NCI-H345 treated with DMSO at 0.1 percent for 48 hours (cell line): ENCODE measurements around the gene ING1.
"Not testable (repeated sequence)": the region's sequence is repeated elsewhere in the genome, so short reads cannot be mapped to it uniquely, and the experiment has no call there.

Experiments
- DNase-seq: peaks from one replicate; lab custom pipeline; 2025; ENCODE audit not compliant: unreplicated experiment; lab: John Stamatoyannopoulos, UW

ING1 gene, protein sequence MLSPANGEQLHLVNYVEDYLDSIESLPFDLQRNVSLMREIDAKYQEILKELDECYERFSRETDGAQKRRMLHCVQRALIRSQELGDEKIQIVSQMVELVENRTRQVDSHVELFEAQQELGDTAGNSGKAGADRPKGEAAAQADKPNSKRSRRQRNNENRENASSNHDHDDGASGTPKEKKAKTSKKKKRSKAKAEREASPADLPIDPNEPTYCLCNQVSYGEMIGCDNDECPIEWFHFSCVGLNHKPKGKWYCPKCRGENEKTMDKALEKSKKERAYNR

GRCh38 chr13:110713642-110713952 is at the start of gene ING1:
Gene ING1 (plus strand): TSS chr13:110713700. CDS start chr13:110714150, 450 bp downstream.
- no peak for DNase-seq

- no peak for DNase-seq
Measured at GRCh38 chr13:110664041-110664440, 49.5 kb upstream of the ING1 start.

GRCh38 chr13:110664673-110665072 is 48.8 kb upstream of the ING1 start:
- no peak for DNase-seq

DNA sequence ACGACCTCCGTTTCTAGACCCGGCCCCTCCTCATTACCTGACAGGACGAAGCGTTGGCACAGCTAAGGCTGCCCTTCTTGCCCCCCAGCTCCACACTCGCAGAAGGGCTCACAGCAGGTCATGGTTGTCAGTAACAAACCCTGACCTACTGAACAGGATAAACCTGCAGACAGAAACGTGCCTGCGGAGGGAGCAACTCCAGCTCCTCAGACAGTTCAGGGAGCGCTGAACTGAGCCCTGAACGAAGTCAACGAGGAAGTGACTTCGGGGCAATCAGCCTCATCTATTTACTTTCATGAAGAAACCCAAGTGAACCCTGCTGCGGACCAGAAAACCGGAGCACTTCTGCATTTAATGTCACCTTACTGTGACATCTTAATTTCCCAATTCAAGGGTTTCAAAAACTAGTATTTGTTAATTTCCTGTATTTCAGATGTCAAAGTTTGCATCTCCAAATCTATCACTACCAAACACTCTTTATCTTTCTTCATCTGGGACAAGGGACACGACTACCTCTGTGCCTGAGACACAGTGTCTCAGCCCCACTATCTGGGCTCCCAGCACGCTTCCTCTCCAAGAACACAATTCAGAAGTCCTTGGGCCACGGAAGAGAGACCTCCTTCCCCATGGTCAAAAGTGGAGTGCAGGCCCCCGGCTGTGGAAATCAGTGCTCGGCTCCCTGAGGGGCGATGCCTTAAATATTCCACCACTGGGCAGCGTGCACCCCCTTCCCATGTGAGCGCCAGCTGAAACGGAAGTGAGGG is 47.8 kb upstream of the ING1 start:
- DNase-seq: no peak

DNA sequence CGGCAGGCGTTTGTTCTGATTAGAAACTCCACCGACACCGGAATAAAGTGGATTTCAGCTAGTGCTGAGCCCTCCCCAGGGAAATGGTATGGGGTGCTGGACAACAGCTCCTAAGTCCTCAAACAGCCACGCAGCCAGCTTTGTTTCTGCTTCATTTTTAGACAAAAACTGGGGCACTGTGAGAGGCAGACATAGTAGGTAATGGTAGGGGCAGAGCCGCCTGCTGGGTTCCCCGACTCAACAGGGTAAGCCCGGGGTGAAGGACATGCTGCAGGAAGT is 47.3 kb upstream of the ING1 start:
- no peak for DNase-seq

DNA sequence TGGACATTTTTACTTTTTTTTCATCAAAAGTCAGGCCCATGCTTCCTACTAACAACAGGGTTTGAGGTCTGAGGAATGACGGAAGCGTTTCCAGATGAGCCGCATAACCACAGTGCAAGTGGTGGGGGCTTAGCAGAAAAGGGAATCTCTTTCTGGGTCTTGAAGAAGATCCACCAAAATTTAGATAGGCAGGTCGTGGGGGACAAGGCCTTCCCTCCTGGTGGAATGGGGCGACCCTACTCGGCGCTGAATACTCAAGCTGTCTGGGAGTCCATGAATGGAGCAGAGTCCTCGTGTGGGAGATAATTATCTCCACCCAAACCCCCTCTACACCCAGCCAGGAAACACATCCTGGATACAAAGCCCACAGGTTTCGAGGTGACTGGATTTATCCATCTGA is 44.5 kb upstream of the ING1 start:
- DNase-seq: no peak

- not testable (repeated sequence) for DNase-seq
Measured at GRCh38 chr13:110669814-110670213, 43.7 kb upstream of the ING1 start.

GRCh38 chr13:110676595-110677587 is 36.6 kb upstream of the ING1 start:
- DNase-seq: no peak

- no peak for DNase-seq
Measured at GRCh38 chr13:110677731-110678545, 35.6 kb upstream of the ING1 start.

DNA sequence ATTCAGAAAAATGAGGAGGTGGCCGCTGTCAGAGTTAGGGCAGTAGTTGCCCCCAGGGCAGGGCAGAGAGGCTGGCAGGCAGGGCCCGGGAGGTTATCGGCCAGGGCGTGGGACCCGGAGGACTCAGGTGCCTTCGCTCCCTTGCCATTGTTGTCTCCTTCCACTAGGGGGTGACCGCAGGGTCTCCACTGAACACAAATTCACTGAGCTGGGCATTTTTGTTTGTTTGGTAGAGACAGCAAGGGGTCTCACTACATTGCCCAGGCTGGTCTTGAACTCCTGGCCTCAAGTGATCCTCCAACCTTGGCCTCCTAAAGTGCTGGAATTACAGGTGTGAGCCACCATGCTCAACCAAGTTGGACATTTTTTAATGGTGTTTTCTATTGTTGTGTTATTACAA is 32.6 kb upstream of the ING1 start:
- DNase-seq: no peak

GRCh38 chr13:110681868-110682550 is 31.5 kb upstream of the ING1 start:
- DNase-seq: no peak

DNA sequence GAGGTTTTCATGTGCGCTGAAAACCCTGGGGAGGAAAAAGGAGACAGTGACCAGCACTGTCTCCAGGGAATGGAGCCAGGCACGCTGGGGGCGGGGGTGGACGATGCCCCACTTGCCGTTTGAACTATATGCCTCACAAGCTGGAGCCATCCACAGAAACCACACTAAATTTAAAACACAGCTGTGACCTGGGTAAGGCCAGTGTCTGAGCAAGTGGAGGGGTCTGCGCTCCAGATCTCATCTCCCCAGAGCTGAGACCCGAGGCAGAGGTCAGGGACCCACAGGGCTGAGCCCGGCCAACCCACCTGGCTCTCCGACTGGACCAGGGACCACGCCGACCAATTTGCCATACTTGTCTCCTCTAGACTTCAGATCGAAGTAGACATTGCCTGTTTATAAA is 30.8 kb upstream of the ING1 start:
- no peak for DNase-seq

DNA sequence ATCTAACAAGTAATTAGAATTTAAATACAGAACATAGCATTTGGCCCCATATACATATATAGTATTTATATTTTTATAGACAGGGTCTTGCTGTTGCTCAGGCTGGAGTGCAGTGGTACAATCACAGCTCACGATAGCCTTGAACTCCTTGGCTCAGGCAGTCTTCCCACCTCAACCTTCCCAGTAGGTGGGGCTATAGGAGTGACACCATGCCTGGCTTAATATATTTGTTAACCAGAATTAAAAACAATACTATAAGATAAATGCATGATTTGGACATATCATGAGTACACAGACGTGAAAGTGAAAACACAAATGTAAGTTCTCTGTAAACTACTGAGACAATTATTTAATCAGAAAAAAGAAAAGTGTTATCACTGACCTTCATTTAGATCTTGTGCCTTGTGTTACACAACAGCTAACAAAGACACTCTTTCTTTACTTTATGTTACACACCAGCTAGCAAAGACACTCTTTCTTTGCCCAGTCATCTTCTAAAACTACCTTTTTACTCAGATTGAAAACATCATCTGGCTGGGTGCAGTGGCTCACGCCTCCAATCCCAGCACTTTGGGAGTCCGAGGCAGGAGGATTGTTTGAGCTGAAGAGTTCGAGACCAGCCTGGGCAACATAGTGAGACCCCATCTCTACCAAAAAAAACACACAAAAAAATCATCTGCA is 30.2 kb upstream of the ING1 start:
- no peak for DNase-seq

- DNase-seq: no peak
Measured at GRCh38 chr13:110683921-110684320, 29.6 kb upstream of the ING1 start.

GRCh38 chr13:110684388-110685056 is 29.0 kb upstream of the ING1 start:
- no peak for DNase-seq

DNA sequence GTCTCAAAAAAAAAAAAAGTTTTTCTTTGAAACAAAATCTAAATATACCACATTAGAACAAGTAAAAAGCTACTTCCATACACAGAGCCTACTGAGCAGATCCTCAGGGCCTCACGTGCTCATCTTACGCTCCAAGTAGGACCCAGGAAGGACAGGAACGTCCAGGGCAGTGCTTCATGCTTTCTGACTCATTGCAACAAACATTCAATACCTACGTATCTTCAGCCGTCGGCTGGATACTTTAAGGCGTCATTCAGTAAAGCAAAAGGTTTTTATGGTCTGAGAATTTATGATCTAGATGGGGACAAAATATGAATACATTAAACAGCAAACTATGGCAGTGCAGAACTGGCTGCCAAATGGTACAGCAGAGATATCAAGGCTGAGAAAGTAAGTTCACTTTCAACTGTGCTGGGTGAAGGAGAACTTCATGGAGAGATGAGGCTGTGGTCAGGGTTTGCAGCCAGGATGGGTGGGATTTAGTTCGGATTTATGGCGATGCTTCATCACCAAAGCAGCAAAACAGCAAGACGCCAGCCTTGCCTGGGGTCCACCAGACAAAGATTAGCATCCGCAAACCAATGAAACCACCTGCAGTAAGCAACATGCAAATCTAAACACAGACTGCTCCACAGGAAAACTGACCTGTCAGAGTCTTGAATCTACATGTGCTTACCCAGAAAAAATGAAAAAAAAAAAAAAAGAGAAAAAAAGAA is 28.0 kb upstream of the ING1 start:
- no peak for DNase-seq

DNA sequence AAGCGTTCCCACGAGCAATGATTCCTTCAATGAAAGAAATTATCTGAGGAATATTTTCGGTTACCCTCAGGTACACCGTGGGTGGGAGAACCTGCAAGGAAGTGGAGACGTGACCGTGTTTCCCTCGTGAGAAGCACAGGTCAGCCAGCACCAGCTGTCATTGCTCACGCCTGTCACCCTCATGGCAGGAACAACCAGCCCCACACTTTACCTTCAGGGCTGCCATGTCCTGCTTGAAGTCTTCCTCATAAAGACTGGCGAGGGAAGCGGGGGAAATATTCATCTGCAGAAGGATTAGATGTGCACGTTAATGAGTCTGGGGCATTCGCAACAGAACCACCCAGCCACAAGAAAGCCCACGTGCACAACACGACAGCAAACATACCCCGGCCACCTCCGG is 25.8 kb upstream of the ING1 start:
- no peak for DNase-seq

- no peak for DNase-seq
Measured at GRCh38 chr13:110689041-110689440, 24.5 kb upstream of the ING1 start.

- DNase-seq: no peak
Measured at GRCh38 chr13:110689711-110690110, 23.8 kb upstream of the ING1 start.
